Prostate gland (tissue), 2 donors: ENCODE measurements around the gene CARD19. TPM values are rescaled to one million over a fixed set of nuclear protein-coding genes. Genes with fewer than 3 reads are reported as not detected.
"Not testable (repeated sequence)": the region's sequence is repeated elsewhere in the genome, so short reads cannot be mapped to it uniquely, and the experiment has no call there.

Experiments
- DNase-seq: peaks from one replicate; pipeline ENCODE4 v3.0.0-alpha.2; 2019; ENCODE audit warnings: low spot score
- H3K27ac ChIP-seq, 2 donors: fragments of 200-600 bp; sonication (generic); 2 replicates each; pipeline ENCODE4 v1.5.1; 2017 to 2019
- H3K27me3 ChIP-seq: fragments of 200-600 bp; sonication (generic); replicated peaks from 2 replicates; pipeline ENCODE4 v1.5.1; 2019; ENCODE audit not compliant: insufficient read depth
- H3K36me3 ChIP-seq, 2 donors: fragments of 200-600 bp; sonication (generic); 1 replicate in 1 of 2; 2 replicates in 1 of 2; pipeline versions ENCODE4 v1.5.1 to v1.8.1; 2017 to 2019
- H3K4me1 ChIP-seq: fragments of 200-600 bp; sonication (generic); replicated peaks from 2 replicates; pipeline ENCODE4 v1.5.1; 2019
- H3K4me3 ChIP-seq, 2 donors: fragments of 200-600 bp; sonication (generic); 2 replicates each; pipeline ENCODE4 v1.5.1; 2017 to 2019
- H3K9me3 ChIP-seq: fragments of 200-600 bp; sonication (generic); 2 replicates; pipeline ENCODE4 v1.5.1; 2017
- CTCF ChIP-seq, 4 experiments: fragments of 200-600 bp in 2 of 4; fragments of 450-650 bp in 2 of 4; sonication (generic) in 2 of 4; IDR thresholded peaks; 1 replicate in 3 of 4; 2 replicates in 1 of 4; pipeline ENCODE4 v1.5.1; 2016 to 2019; ENCODE audit warnings: antibody characterized with exemption in 4 of 4, mild to moderate bottlenecking in 2 of 4, moderate library complexity in 2 of 4
- POLR2A ChIP-seq: fragments of 450-650 bp; IDR thresholded peaks from one replicate; pipeline ENCODE4 v1.6.1; 2016; ENCODE audit warnings: antibody characterized with exemption, mild to moderate bottlenecking
- POLR2AphosphoS5 ChIP-seq: sonication (generic); formaldehyde crosslinking; IDR thresholded peaks from one replicate; pipeline ENCODE4 v1.6.1; 2017; ENCODE audit warnings: antibody characterized with exemption
- WGBS: methylation state at CpG from one replicate; pipeline ENCODE4 v1.1.5; 2018; 5-methylcytosine and 5-hydroxymethylcytosine counted together
- intact Hi-C: fragments of 100-400 bp; cut with DNase I; formaldehyde crosslinking; loops from one replicate; pipeline ENCODE4 v1.14.2; 2022
- total RNA-seq, 2 donors: library from RNA; depleted of rRNA; stranded (reverse); fragments of >200 nt; gene quantifications; one replicate each; pipeline ENCODE4 v1.1.0, GENCODE V29; 2016

The CARD19 gene
- total RNA-seq, 2 donors from 2014 or later = 41.9 to 111 TPM

GRCh38 chr9:93100276-93100636 is 4.2 kb downstream of the CARD19 start:
- 95% methylated on average over 8 of the region's 8 CpGs for WGBS
- Histone ChIP-seq H3K4me3 (no peak overlapping the region), H3K36me3 (no peaks in the 10 kb centered on the region), H3K27me3 (no peaks in the 10 kb centered on the region), H3K4me1 (peaks cover 11% of the 10 kb centered on the region), H3K9me3 (no peaks in the 10 kb centered on the region), H3K27ac (no peak overlapping the region)
- intact Hi-C loops = no loop called here
- no peak for DNase-seq
- TF ChIP-seq POLR2AphosphoS5 (no peak), POLR2A (no peak), CTCF (IDR thresholded peaks at IDR 0.05) (no peak)

GRCh38 chr9:93101086-93101485 is 5.1 kb downstream of the CARD19 start:
- H3K36me3 ChIP-seq, H3K4me3 ChIP-seq, intact Hi-C loops, H3K27me3 ChIP-seq, H3K9me3 ChIP-seq, DNase-seq, H3K27ac ChIP-seq: not testable (repeated sequence)
- peaks cover 11% of the 10 kb centered on the region for H3K4me1 ChIP-seq
- 95% methylated on average over 11 of the region's 11 CpGs for WGBS

- no peak for DNase-seq
- no peaks in the 10 kb centered on the region for H3K9me3 ChIP-seq
These were observed 9.6 kb downstream of the CARD19 start for GRCh38 chr9:93105620-93106019.

GRCh38 chr9:93107151-93107824 is 11.3 kb downstream of the CARD19 start:
- H3K36me3 ChIP-seq = peaks cover 0 to 4% of the 10 kb centered on the region in 2 donors
- TF ChIP-seq CTCF (IDR thresholded peaks at IDR 0.05) (no peak), POLR2AphosphoS5 (no peak), POLR2A (no peak)
- H3K27me3 ChIP-seq = no peaks in the 10 kb centered on the region
- intact Hi-C loops = no loop called here
- DNase-seq = no peak
- no peak overlapping the region for H3K4me3 ChIP-seq
- H3K27ac ChIP-seq = no peak overlapping the region
- no peaks in the 10 kb centered on the region for H3K4me1 ChIP-seq
- H3K9me3 ChIP-seq = no peaks in the 10 kb centered on the region
- WGBS = 90% methylated on average over 14 of the region's 14 CpGs

More at GRCh38 chr9:93105620-93106019, 9.6 kb downstream of the CARD19 start:
- intact Hi-C loops = no loop called here
- no peaks in the 10 kb centered on the region for H3K27me3 ChIP-seq
- peaks cover 0 to 4% of the 10 kb centered on the region in 2 donors for H3K36me3 ChIP-seq
- no peak overlapping the region for H3K4me3 ChIP-seq
- H3K4me1 ChIP-seq = no peaks in the 10 kb centered on the region
- 83% methylated on average over 1 of the region's 1 CpG for WGBS
- no peak overlapping the region for H3K27ac ChIP-seq
- TF ChIP-seq POLR2A (no peak), POLR2AphosphoS5 (no peak), CTCF (IDR thresholded peaks at IDR 0.05) (no peak)

GRCh38 chr9:93107825-93108161 is 11.8 kb downstream of the CARD19 start:
- peaks cover 0 to 4% of the 10 kb centered on the region in 2 donors for H3K36me3 ChIP-seq
- H3K27ac ChIP-seq = no peak overlapping the region
- no peaks in the 10 kb centered on the region for H3K27me3 ChIP-seq
- no peak for DNase-seq
- intact Hi-C loops = no loop called here
- H3K9me3 ChIP-seq = no peaks in the 10 kb centered on the region
- 87% methylated on average over 6 of the region's 6 CpGs for WGBS
- no peak for TF ChIP-seq POLR2AphosphoS5
- no peak overlapping the region for H3K4me3 ChIP-seq
- no peaks in the 10 kb centered on the region for H3K4me1 ChIP-seq

- Histone ChIP-seq H3K27me3 (no peaks in the 10 kb centered on the region), H3K36me3 (peaks cover 0 to 4% of the 10 kb centered on the region in 2 donors), H3K27ac (no peak overlapping the region), H3K9me3 (no peaks in the 10 kb centered on the region), H3K4me3 (no peak overlapping the region), H3K4me1 (no peaks in the 10 kb centered on the region)
- intact Hi-C loops = no loop called here
- no peak for DNase-seq
- TF ChIP-seq POLR2AphosphoS5 = no peak
- TF ChIP-seq POLR2A = no peak
- TF ChIP-seq CTCF (IDR thresholded peaks at IDR 0.05) = no peak
- 86% methylated on average over 15 of the region's 15 CpGs for WGBS
These were observed 12.4 kb downstream of the CARD19 start for GRCh38 chr9:93108291-93109041.
